ENCODE measurements around the gene SELL.

GRCh38 chr1:169708647-169709046 is 2.8 kb downstream of the SELL start:
- TF ChIP-seq ZNF280D (tag by site-specific recombination; IDR thresholded peaks at IDR 0.05) (no peak), ELK4 (IDR thresholded peaks at IDR 0.05; ENCODE audit: borderline replicate concordance, low read depth, low read length) (no peak), ZNF350 (tag by site-specific recombination; IDR thresholded peaks at IDR 0.05) (no peak), ZNF768 (tag by site-specific recombination; IDR thresholded peaks at IDR 0.05) (no peak), ZNF629 (tag by site-specific recombination; IDR thresholded peaks at IDR 0.05) (no peak), ZNF26 (tag by site-specific recombination; IDR thresholded peaks at IDR 0.05) (no peak), ZNF324 (tag by site-specific recombination; IDR thresholded peaks at IDR 0.05) (no peak), ZNF341 (tag by site-specific recombination; IDR thresholded peaks at IDR 0.05; ENCODE audit: low read depth) (no peak), ZNF169 (tag by site-specific recombination; IDR thresholded peaks at IDR 0.05) (no peak), ZNF416 (tag by site-specific recombination; IDR thresholded peaks at IDR 0.05) (no peak), INSM2 (tag by site-specific recombination; IDR thresholded peaks at IDR 0.05) (no peak)
- TF ChIP-seq, protein P1, sequence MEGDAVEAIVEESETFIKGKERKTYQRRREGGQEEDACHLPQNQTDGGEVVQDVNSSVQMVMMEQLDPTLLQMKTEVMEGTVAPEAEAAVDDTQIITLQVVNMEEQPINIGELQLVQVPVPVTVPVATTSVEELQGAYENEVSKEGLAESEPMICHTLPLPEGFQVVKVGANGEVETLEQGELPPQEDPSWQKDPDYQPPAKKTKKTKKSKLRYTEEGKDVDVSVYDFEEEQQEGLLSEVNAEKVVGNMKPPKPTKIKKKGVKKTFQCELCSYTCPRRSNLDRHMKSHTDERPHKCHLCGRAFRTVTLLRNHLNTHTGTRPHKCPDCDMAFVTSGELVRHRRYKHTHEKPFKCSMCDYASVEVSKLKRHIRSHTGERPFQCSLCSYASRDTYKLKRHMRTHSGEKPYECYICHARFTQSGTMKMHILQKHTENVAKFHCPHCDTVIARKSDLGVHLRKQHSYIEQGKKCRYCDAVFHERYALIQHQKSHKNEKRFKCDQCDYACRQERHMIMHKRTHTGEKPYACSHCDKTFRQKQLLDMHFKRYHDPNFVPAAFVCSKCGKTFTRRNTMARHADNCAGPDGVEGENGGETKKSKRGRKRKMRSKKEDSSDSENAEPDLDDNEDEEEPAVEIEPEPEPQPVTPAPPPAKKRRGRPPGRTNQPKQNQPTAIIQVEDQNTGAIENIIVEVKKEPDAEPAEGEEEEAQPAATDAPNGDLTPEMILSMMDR (tag by site-specific recombination; IDR thresholded peaks at IDR 0.05): no peak
- TF ChIP-seq, protein P2, sequence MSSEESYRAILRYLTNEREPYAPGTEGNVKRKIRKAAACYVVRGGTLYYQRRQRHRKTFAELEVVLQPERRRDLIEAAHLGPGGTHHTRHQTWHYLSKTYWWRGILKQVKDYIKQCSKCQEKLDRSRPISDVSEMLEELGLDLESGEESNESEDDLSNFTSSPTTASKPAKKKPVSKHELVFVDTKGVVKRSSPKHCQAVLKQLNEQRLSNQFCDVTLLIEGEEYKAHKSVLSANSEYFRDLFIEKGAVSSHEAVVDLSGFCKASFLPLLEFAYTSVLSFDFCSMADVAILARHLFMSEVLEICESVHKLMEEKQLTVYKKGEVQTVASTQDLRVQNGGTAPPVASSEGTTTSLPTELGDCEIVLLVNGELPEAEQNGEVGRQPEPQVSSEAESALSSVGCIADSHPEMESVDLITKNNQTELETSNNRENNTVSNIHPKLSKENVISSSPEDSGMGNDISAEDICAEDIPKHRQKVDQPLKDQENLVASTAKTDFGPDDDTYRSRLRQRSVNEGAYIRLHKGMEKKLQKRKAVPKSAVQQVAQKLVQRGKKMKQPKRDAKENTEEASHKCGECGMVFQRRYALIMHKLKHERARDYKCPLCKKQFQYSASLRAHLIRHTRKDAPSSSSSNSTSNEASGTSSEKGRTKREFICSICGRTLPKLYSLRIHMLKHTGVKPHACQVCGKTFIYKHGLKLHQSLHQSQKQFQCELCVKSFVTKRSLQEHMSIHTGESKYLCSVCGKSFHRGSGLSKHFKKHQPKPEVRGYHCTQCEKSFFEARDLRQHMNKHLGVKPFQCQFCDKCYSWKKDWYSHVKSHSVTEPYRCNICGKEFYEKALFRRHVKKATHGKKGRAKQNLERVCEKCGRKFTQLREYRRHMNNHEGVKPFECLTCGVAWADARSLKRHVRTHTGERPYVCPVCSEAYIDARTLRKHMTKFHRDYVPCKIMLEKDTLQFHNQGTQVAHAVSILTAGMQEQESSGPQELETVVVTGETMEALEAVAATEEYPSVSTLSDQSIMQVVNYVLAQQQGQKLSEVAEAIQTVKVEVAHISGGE (tag by site-specific recombination; conservative IDR thresholded peaks at IDR 0.05; ENCODE audit: low read depth): no peak
